GDM1 (cell line): ENCODE results near the gene C2CD5.
"Not testable (repeated sequence)": the region's sequence is repeated elsewhere in the genome, so short reads cannot be mapped to it uniquely, and the experiment has no call there.

ENCODE experiments used
- DNase-seq: peaks from one replicate; lab custom pipeline; 2025; lab: John Stamatoyannopoulos, UW

C2CD5 gene, protein sequence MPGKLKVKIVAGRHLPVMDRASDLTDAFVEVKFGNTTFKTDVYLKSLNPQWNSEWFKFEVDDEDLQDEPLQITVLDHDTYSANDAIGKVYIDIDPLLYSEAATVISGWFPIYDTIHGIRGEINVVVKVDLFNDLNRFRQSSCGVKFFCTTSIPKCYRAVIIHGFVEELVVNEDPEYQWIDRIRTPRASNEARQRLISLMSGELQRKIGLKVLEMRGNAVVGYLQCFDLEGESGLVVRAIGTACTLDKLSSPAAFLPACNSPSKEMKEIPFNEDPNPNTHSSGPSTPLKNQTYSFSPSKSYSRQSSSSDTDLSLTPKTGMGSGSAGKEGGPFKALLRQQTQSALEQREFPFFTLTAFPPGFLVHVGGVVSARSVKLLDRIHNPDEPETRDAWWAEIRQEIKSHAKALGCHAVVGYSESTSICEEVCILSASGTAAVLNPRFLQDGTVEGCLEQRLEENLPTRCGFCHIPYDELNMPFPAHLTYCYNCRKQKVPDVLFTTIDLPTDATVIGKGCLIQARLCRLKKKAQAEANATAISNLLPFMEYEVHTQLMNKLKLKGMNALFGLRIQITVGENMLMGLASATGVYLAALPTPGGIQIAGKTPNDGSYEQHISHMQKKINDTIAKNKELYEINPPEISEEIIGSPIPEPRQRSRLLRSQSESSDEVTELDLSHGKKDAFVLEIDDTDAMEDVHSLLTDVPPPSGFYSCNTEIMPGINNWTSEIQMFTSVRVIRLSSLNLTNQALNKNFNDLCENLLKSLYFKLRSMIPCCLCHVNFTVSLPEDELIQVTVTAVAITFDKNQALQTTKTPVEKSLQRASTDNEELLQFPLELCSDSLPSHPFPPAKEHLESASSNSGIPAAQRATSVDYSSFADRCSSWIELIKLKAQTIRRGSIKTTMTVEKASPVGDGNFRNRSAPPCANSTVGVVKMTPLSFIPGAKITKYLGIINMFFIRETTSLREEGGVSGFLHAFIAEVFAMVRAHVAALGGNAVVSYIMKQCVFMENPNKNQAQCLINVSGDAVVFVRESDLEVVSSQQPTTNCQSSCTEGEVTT

DNA sequence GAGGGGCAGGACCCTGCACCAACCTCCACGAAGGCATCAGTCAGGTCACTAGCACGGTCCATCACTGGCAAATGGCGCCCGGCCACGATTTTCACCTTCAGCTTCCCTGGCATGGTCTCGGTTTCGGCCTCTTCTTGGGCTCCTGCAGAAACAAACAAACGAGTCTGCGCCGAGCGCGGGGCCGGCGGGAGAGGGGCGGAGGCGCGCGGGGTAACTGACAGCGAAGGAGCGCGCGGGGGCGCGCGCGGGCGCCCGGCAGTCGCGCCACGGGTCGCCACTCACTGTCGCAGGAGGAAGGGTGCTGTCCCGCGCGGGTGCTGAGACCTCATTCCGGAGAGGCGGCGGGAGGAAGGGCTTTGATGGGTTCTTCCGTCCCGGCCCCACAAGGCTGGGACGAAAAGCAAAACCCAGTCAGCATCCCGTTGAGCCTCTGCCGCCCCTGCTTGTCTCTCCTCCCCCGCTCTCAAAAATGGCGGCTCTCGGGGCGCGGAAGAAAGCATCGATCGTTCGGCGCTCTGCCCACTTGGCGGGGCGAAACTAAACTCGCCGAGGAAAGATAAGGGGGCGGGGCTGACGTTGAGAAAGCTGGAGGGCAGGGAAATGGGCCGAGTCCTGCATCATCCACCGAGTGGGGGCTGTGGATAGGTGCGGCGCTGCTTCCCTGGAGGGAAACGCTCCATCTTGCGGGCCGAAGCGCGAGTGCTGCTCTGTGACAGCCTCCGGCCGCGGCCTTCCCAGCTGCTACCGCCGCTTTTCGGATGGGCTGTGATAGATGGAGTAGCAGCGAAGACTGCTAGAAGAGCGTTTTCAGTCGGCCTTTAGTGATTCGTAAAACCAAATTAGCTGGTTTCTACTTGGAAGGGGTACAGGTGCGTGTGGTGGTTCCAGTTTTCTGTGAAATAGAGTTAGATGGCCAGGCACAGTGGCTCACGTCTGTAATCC lies at the start of gene C2CD5:
Gene C2CD5 (minus strand): TSS at position 505 of the 942 bp plus-strand sequence. CDS start 392 bp downstream, at position 113.
- DNase-seq, result peak; percentile 83

DNA sequence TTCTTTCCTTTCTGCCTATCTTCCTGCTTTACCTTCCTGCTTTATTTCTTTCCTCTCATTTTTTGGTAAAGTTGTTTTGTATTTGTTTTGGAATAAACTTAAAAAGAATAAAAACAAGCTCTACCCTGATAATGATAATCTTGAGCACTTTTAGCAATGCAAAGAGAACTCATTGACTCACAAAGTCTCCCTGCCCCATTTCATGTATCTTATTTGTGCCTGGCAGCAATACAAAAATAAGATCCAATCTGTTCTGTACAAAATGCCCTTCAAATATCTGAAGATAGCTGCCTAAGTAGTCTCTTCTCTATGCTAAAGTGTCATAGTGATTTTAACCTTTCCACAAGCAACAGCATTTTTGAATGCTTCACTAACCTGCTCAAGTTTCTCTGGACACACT lies 49.5 kb upstream of the C2CD5 start:
- DNase-seq, result no peak

DNA sequence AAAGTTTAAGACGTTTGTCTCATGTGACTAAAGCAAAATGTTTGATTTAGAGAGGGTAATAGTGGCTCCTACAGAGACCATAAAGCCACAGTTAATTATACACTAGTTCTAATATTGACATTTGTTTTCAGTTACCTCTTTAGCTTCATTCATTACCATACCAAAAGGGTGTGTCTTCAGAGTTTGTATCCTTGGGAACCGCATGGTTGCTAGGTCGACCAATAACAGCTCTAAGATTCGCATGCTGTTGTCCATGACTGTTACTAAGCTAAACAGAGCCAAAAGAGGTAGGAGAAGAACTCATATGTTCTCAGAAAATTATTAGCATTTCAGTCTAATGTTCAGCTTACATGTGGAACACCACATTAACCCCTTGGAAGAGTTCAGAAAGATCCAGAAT lies 44.5 kb upstream of the C2CD5 start:
- DNase-seq, result no peak

DNA sequence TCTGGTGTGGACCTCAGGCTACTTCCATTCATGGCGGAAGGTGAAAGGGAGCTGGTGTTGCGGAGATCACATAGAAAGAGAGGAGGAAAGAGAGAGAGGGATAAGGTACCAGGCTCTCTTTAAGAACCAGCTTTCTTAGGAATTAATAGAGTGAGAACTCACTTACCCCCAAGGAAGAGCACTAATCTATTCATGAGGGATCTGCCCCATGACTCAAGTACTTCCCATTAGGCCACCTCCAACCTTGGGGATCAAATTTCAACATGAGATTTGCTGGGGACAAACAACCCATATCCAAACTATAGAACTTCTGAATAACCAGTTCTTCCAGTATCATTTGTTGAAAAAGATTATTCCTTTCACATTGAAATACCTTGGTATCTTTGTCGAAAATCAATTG lies 34.0 kb upstream of the C2CD5 start:
- DNase-seq, result no peak

DNA sequence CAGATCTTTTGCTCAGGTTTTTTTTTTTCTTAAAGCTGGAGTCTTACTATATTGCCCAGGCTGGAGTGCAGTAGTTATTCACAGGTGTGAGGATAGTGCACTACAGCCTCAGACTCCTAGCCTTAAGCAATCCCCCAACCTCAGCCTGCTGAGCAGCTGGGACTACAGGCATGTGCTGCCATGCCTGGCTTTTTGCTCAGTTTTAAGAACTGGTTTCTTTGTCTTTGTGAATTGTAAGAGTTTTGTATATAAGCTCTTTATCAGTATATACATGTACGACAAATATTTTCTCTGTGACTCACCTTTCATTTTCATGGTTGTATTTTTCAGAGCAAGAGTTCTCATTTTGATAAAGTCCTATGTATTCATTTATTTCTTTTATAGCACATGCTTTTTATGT lies 33.3 kb upstream of the C2CD5 start:
- no peak for DNase-seq

DNA sequence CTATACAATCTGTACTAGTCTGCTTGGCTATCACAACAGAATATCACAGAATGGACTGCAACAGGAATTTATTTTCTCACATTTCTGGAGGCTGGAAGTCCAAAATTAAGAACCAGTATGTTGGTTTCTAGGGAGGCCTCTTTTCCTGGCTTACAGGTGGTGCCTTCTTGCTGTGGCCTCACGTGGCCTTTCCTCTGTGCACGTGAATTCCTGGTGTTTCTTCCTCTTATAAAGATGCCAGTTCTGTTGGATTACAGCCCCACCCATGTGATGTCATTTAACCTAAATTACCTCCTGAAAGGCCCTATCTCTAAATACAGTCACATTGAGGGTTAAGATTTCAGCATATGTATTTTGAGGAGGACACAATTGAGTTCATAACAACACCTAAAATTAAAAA lies 32.1 kb upstream of the C2CD5 start:
- DNase-seq, result no peak

DNA sequence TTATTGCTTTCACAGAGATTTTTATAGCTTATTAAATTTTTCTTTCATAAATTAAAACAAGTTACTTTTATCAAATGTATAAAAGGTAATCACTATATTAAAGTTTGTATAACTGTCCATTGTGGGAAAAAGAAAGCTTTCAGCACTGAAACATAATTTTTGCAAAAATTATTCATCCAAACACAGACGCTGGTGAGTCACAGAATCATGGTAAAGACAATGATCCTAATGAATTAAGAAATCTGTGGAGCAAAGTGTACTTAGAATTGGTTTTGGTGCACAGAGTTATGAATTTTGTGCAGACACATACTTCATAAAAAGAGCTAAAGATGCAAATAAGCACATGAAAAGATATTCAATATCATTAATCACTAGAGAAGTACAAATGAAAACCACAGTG lies 31.7 kb upstream of the C2CD5 start:
- no peak for DNase-seq

DNA sequence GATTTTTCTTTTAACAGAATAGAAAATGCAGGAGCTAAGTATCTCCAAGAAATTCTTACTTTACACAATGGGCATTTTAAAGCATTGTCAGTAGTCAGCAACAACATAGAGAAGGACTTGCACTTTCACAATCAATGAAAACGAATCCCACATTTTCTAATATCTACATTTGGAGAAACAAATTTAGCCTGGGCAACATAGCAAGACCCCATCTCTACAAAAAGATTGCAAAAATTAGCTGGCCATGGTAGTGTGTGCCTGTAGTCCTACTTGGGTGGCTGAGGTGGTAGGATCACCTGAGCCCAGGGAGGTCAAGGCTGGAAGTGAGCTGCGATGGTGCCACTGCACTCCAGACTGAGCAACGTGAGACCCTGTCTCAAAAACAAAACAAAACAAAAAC lies 30.6 kb upstream of the C2CD5 start:
- DNase-seq, result no peak

DNA sequence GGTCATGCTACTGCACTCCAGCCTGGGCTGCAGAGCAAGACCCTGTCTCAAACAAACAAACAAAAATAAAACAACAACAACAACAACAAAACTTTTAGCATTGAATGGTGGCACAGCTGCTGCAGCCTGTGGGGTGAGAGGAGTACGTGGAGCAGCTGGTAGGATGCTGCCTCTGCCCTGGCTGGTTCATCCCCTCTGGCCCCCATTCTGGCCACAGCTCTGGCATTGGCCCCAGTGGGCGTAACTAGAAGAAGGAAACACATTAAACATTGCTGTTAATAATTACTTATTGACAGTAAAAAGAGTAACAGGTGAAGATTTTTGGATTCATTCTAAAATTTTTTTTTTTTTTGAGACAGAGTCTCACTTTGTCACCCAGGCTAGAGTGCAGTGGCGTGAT lies 28.8 kb upstream of the C2CD5 start:
- DNase-seq, result no peak

DNA sequence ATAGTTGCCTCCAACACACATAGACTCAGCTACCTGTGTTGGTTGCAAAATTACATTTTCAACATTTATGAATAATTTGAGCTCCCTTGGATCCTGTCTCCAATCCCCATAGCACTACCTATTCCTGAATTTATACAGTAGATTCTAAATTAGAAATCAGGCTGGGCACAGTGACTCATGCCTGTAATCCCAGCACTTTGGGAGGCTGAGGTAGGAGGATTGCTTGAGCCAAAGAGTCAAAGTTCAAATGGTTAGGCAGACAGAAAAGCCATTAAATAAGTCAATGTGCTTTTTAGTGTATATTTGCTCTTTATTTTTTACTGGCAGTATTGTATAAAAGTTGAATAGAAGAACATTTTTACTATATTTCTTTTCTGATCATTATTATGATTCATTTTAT lies 24.9 kb upstream of the C2CD5 start:
- DNase-seq, result no peak

DNA sequence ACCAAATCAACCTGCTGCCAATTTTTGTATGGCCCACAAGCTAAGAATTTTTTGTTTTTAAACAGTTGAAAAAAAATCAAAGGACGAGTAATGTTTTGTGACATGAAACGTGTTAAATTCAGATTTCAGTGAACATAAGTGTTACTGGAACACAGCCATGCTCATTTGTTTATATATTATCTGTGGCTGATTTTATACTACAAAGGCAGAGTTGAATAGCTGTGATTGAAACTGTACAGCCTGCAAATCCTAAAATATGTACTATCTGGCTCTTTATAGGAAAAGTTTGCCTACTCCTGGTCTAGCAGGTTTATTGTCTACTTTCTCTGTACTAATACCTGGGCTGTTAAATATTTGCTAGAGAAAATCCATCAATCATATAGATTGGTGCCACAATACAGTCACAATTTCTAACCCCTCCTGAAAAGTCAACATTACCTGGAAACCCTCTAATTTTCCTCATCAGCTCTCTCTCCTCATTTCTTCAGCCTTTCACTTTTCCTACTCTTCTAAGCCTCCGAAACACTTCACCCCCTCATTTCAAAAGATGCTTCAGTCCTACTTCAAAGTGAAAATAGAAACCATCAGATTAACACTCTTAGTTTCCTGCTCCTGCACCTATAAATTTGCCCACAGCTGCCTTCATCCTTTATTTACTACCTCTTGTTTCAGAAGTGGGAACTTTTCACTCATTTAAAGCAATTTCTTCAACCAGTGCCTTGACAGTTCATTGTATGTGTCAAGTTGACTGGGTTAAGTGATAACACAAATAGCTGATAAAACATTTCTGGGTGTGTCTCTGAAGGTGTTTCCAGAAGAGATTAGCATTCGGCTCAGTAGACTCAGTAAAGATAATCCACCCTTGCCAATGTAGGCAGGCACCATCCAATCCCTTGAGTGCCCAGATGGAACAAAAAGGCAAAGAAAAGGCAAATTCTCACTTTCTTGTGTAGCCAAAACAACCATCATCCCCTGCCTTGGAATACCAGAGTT lies 18.0 kb upstream of the C2CD5 start:
- no peak for DNase-seq

DNA sequence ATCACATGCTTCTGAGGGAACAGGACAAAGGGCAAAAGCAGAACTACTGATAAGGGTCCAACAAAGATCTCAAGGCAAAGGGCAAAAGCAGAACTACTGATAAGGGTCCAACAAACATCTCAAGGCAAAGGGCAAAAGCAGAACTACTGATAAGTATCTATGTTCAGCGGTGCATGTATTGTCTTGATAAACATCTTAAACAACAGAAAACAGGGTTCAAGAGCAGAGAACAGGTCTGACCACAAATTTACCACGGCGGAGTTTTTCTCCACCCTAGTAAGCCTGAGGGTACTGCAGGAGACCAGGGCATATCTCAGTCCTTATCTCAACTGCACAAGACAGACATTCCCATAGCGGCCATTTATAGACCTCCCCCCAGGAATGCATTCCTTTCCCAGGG lies 10.4 kb upstream of the C2CD5 start:
- not testable (repeated sequence) for DNase-seq

DNA sequence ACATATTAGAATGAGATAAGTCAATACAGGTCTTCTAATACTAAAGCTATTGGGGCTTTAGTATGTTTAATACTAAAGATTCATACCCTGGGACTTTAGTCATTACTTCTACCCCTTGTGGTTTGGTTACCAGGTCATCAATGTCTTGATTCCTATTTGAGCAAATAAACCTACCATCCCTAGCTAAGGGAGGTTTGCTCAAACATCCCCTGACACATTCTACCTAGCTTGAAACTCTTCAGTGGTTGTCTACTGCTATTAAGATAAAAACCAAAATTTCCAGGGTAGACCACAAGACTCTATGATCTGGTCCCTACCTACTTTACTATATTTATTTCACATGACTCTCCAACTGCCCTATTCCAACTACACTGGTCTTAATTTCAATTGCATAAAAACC lies 7.3 kb upstream of the C2CD5 start:
- no peak for DNase-seq

DNA sequence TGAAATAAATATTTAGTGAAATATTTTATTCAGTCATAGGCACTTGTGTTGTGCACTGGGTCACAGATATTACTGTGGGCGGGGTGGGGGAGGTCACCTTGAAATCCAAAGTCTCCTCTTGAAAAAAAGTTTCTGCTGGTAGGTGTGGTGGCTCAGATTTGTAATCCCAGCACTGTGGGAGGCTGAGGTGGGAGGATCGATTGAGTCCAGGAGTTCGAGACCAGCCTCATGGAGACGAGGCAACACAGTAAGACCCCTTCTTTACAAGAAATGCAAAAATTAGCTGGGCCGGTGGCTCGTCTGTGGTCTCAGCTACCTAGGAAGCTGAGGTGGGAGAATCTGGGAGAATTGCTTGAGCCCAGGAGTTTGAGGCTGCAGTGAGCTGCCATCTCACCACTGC lies 913 bp upstream of the C2CD5 start:
- DNase-seq, result no peak

DNA sequence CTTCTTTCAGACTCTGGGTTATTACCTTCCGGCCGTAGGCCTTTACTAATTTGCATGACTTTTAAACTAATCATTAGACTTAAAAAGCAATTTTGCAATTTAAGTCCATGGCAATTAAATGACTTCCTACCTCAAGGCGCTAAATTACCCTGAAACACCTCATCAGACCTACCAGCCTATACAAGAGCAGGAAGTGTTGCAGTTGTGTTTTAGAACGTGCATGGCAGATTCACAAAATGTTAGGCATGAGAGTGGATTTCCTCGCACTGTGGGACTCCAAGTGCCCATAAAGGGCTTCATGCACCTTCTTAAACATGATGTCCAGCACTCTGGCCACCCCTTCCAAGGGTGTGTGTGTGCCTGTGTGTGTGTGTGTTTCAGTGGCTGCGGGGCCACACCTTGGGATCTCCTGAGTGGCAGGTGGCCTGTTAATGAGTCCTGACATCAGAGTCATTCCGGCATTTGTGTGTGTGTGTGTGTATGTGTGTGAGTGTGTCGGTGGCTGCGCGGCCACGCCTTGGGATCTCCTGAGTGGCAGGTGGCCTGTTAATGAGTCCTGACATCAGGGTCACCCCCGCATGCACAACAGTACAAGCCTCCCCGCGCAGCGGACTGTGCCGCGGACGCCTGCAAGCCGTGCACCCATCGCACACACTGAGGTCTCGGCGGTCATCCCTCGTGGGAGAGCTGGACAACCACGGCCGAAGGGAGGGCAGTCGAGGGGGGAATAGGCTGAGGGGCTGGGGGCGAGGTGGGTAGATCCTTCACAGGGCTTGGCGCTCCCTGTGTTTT lies 900 bp downstream of the C2CD5 start:
- DNase-seq, result peak; percentile 21

DNA sequence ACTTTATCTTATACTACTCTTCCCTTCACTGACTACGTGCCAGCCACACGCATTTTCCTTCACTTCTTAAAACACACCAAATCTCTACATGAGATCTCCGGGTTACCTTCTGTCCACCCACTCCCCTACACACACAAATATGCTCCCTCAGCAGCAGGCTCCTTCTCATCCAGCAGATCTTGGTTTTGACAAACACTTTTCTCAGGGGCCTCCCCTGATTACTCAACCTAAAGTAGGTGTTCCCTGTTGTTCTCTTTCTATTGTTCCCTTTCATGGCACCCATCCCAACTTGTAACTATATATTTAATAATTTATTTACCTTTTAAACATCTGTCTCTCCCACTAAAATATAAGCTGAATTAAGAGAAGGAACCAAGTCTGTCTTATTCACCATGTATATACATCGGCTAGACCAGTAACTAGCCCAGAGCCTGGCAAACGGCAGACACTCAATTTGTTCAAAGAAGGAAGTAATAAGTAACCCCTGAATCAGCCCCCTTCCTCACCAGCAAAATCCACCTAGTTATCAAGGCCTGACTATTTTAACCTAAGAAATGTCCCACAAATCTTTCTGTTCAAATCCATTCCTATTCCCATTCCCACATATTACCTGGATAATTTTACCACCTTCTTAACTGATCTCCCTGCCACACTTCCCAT lies 2.7 kb downstream of the C2CD5 start:
- no peak for DNase-seq

DNA sequence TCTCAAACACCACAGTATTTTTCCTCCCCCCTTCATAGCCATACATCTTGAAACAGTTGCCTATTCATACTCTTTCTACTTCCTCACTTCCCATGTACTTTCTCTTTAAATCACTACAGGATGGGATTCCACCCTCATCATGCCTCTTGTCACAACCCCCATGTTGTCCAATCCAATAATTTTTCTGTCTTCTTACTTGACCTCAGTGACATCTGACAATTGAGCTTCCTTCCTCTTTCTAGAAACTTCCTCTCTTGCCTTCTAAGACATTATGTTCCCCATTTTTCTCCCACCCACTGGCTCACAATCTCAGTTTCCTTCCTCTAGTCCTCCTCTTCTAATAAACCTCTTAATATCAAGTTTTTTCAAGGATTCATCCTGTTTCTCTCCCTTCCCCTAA lies 5.3 kb downstream of the C2CD5 start:
- DNase-seq, result peak; percentile 41

DNA sequence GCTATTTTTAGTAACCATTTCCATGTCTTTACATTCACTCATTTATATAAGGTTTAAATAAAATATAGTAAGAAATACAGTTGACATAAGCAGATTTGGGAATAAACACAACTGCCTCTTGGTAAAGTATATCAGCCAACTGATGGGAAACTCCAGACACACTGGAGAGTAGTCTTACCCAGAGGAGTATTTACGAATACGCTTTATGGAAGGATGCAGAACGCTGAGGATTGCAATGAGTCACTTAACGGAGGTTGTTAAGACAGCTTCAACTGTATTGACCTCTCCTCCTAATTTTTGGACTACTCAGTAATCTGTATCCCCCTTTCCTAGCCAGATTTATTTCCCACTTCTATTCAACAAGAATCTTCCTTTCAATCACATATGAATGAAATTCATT lies 6.0 kb downstream of the C2CD5 start:
- no peak for DNase-seq

DNA sequence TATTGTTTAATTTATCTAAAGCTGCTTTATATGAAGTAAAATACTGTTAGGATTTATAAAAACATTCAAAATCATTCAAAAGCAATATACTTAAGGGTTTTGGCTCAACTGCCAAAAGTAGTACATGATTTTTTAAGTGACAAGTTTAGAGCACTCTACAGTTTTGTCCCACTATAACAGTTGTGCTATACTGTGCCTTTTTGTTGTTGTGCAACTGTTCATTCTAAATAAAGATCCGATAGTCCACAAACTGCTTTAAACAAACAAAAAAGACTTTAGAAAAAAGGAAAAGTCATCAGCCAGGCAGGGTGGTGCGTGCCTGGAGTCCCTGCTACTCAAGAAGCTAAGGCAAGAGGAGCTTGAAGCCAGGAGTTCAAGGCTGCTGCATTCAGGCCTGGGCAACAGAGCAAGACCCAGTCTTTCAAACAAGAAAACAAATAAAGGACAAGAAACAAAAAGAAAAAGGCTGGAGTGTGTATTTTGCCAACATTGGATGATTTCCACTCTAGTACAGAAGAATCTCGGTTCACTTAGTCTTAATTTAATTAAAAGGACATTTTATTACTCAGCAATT lies 7.3 kb downstream of the C2CD5 start:
- DNase-seq, result no peak
